Progenitor cell of endocrine pancreas (in vitro differentiated cells): ENCODE results near the gene CASKIN1. TPM values are rescaled to one million over a fixed set of nuclear protein-coding genes. Genes with fewer than 3 reads are reported as not detected.
A peak's percentile ranks its signal among the peaks of the same experiment; 100 is the strongest.

Source experiments
- DNase-seq: peaks from one replicate; pipeline ENCODE4 v3.0.0; 2021; ENCODE audit warnings: low spot score; ENCODE audit not compliant: unreplicated experiment
- H3K27ac Mint-ChIP-seq: 2 replicates; pipeline ENCODE4 v1.8.0; 2021; ENCODE audit warnings: mild to moderate bottlenecking, moderate library complexity, mixed read lengths
- H3K27me3 Mint-ChIP-seq: 2 replicates; pipeline ENCODE4 v1.8.0; 2021; ENCODE audit warnings: mixed read lengths
- H3K36me3 Mint-ChIP-seq: 2 replicates; pipeline ENCODE4 v1.8.0; 2022; ENCODE audit warnings: mixed read lengths; ENCODE audit not compliant: insufficient read depth
- H3K4me1 Mint-ChIP-seq: 2 replicates; pipeline ENCODE4 v1.8.0; 2021; ENCODE audit warnings: low read depth, mixed read lengths
- H3K4me3 Mint-ChIP-seq: 2 replicates; pipeline ENCODE4 v1.8.0; 2021; ENCODE audit warnings: low read depth, mild to moderate bottlenecking, moderate library complexity, mixed read lengths
- H3K9me3 Mint-ChIP-seq: 2 replicates; pipeline ENCODE4 v1.8.0; 2021; ENCODE audit warnings: low read depth, mixed read lengths
- CTCF ChIP-seq: fragments of 200-600 bp; sonication (generic); IDR thresholded peaks from one replicate; pipeline ENCODE4 v1.5.0; 2021; ENCODE audit warnings: antibody characterized with exemption, mild to moderate bottlenecking; ENCODE audit not compliant: unreplicated experiment
- total RNA-seq: library from RNA; stranded (reverse); gene quantifications from 2 replicates; pipeline ENCODE4 v1.2.1, GENCODE V29; 2021

CASKIN1 gene
- total RNA-seq, 1 donor from 2014 or later = 13.1 TPM

GRCh38 chr16:2160915-2161551 lies 35.4 kb downstream of the CASKIN1 start:
- no peak overlapping the region for H3K4me3 Mint-ChIP-seq
- no peak overlapping the region for H3K27ac Mint-ChIP-seq
- H3K27me3 Mint-ChIP-seq = no peaks in the 10 kb centered on the region
- H3K9me3 Mint-ChIP-seq = no peaks in the 10 kb centered on the region
- no peak for TF ChIP-seq CTCF
- peaks cover under 1% of the 10 kb centered on the region for H3K36me3 Mint-ChIP-seq
- H3K4me1 Mint-ChIP-seq = peaks cover 20% of the 10 kb centered on the region
- DNase-seq = no peak

GRCh38 chr16:2159175-2159838 lies 37.1 kb downstream of the CASKIN1 start:
- H3K27me3 Mint-ChIP-seq = no peaks in the 10 kb centered on the region
- TF ChIP-seq CTCF = no peak
- peaks cover 25% of the 10 kb centered on the region for H3K4me1 Mint-ChIP-seq
- peak overlapping the region; percentile 37 for H3K27ac Mint-ChIP-seq
- no peaks in the 10 kb centered on the region for H3K9me3 Mint-ChIP-seq
- H3K36me3 Mint-ChIP-seq = no peaks in the 10 kb centered on the region
- no peak for DNase-seq
- no peak overlapping the region for H3K4me3 Mint-ChIP-seq

GRCh38 chr16:2158262-2158638 lies 38.2 kb downstream of the CASKIN1 start:
- H3K27me3 Mint-ChIP-seq = no peaks in the 10 kb centered on the region
- TF ChIP-seq CTCF = no peak
- H3K9me3 Mint-ChIP-seq = no peaks in the 10 kb centered on the region
- no peak for DNase-seq
- H3K4me3 Mint-ChIP-seq = peak overlapping the region; percentile 97
- H3K36me3 Mint-ChIP-seq = no peaks in the 10 kb centered on the region
- H3K27ac Mint-ChIP-seq = no peak overlapping the region
- peaks cover 34% of the 10 kb centered on the region for H3K4me1 Mint-ChIP-seq

GRCh38 chr16:2157480-2158261 lies 38.7 kb downstream of the CASKIN1 start:
- Mint-ChIP-seq H3K9me3 (no peaks in the 10 kb centered on the region), H3K27me3 (no peaks in the 10 kb centered on the region), H3K4me3 (peak overlapping the region; percentile 97), H3K4me1 (peaks cover 37% of the 10 kb centered on the region), H3K36me3 (no peaks in the 10 kb centered on the region), H3K27ac (no peak overlapping the region)
- no peak for DNase-seq
- TF ChIP-seq CTCF = no peak

GRCh38 chr16:2156849-2157224 lies 39.6 kb downstream of the CASKIN1 start:
- Mint-ChIP-seq H3K4me1 (peaks cover 38% of the 10 kb centered on the region), H3K9me3 (no peaks in the 10 kb centered on the region), H3K27ac (peak overlapping the region; percentile 95), H3K27me3 (no peaks in the 10 kb centered on the region), H3K36me3 (no peaks in the 10 kb centered on the region), H3K4me3 (peak overlapping the region; percentile 97)
- DNase-seq = no peak
- no peak for TF ChIP-seq CTCF
